Adrenal gland (tissue), 5 donors: ENCODE measurements around the gene UBE2QL1.

Experiments
- CTCF ChIP-seq, 6 experiments: fragments of 450-650 bp in 4 of 6; fragments of 200-600 bp in 2 of 6; sonication (generic) in 1 of 6; IDR thresholded peaks; 1 replicate in 5 of 6; 2 replicates in 1 of 6; pipeline versions ENCODE4 v1.5.1 to v1.8.0; 2016 to 2021; ENCODE audit warnings: antibody characterized with exemption in 6 of 6, mild to moderate bottlenecking in 2 of 6, moderate library complexity in 1 of 6
- POLR2A ChIP-seq, 2 donors: fragments of 450-650 bp; IDR thresholded peaks; one replicate each; pipeline ENCODE4 v1.6.1; 2017; ENCODE audit warnings: antibody characterized with exemption in 2 of 2, mild to moderate bottlenecking in 2 of 2, moderate library complexity in 1 of 2
- donor health status: DM: no; HTN: no; CAD: no.

GRCh38 chr5:6427694-6428093 lies 21.0 kb upstream of the UBE2QL1 start:
- TF ChIP-seq CTCF (IDR thresholded peaks at IDR 0.05) (no peak), POLR2A (IDR thresholded peaks at IDR 0.05) (no peak)
